ENCODE results near the gene KRT38. TPM values are rescaled to one million over a fixed set of nuclear protein-coding genes. Genes with fewer than 3 reads are reported as not detected.

The KRT38 gene
- total RNA-seq, 1 donor from 2014 or later = not detected

GRCh38 chr17:41437769-41438168 lies 3.0 kb downstream of the KRT38 start:
- H2AFZ ChIP-seq (replicated peaks) = no peak overlapping the region

GRCh38 chr17:41437254-41437653 lies 3.5 kb downstream of the KRT38 start:
- Histone ChIP-seq H3K79me2 (ENCODE audit: low read depth) (no peaks in the 10 kb centered on the region), H3K4me2 (no peak overlapping the region), H3K27ac (no peak overlapping the region), H3K4me3 (no peak overlapping the region), H3K27me3 (no peaks in the 10 kb centered on the region), H3K9ac (no peak overlapping the region), H3K9me3 (ENCODE audit: low read depth) (no peaks in the 10 kb centered on the region), H3K4me1 (no peaks in the 10 kb centered on the region), H3K36me3 (no peaks in the 10 kb centered on the region), H2AFZ (replicated peaks) (no peak overlapping the region), H4K20me1 (ENCODE audit: low read depth) (no peaks in the 10 kb centered on the region), H3F3A (ENCODE audit: low read depth) (no peaks in the 10 kb centered on the region)
- DNase-seq (ENCODE audit: low spot score) = no peak
- Mint-ChIP-seq H3K27me3 (ENCODE audit: insufficient read depth, low read depth) (no peaks in the 10 kb centered on the region), H3K27ac (no peak overlapping the region), H3K36me3 (no peaks in the 10 kb centered on the region), H3K9me3 (no peaks in the 10 kb centered on the region), H3K4me3 (no peak overlapping the region), H3K4me1 (no peaks in the 10 kb centered on the region)
- TF ChIP-seq EZH2 (IDR thresholded peaks at IDR 0.05) (no peak), CTCF (IDR thresholded peaks at IDR 0.05) (no peak), EZH2phosphoT487 (IDR thresholded peaks at IDR 0.05) (no peak)

More at GRCh38 chr17:41437769-41438168, 3.0 kb downstream of the KRT38 start:
- H3K27me3 Mint-ChIP-seq (ENCODE audit: insufficient read depth, low read depth) = no peaks in the 10 kb centered on the region
- Histone ChIP-seq H3K4me2 (no peak overlapping the region), H3K9me3 (ENCODE audit: low read depth) (no peaks in the 10 kb centered on the region), H3K36me3 (no peaks in the 10 kb centered on the region), H3K4me3 (no peak overlapping the region), H3K27ac (no peak overlapping the region), H3K9ac (no peak overlapping the region), H3K4me1 (no peaks in the 10 kb centered on the region), H4K20me1 (ENCODE audit: low read depth) (no peaks in the 10 kb centered on the region), H3F3A (ENCODE audit: low read depth) (no peaks in the 10 kb centered on the region), H3K27me3 (no peaks in the 10 kb centered on the region), H3K79me2 (ENCODE audit: low read depth) (no peaks in the 10 kb centered on the region)
- no peaks in the 10 kb centered on the region for H3K4me1 Mint-ChIP-seq
- no peaks in the 10 kb centered on the region for H3K36me3 Mint-ChIP-seq
- no peaks in the 10 kb centered on the region for H3K9me3 Mint-ChIP-seq
- H3K27ac Mint-ChIP-seq = no peak overlapping the region
- DNase-seq (ENCODE audit: low spot score) = no peak
- no peak for TF ChIP-seq CTCF (IDR thresholded peaks at IDR 0.05)
- no peak for TF ChIP-seq EZH2 (IDR thresholded peaks at IDR 0.05)
- no peak for TF ChIP-seq EZH2phosphoT487 (IDR thresholded peaks at IDR 0.05)
- H3K4me3 Mint-ChIP-seq = no peak overlapping the region

- Mint-ChIP-seq H3K27ac (no peak overlapping the region), H3K9me3 (no peaks in the 10 kb centered on the region), H3K4me3 (no peak overlapping the region), H3K27me3 (ENCODE audit: insufficient read depth, low read depth) (peaks cover 3% of the 10 kb centered on the region), H3K36me3 (no peaks in the 10 kb centered on the region), H3K4me1 (peaks cover 2% of the 10 kb centered on the region)
- Histone ChIP-seq H3K36me3 (no peaks in the 10 kb centered on the region), H3K9me3 (ENCODE audit: low read depth) (no peaks in the 10 kb centered on the region), H3K4me1 (no peaks in the 10 kb centered on the region), H4K20me1 (ENCODE audit: low read depth) (no peaks in the 10 kb centered on the region), H3K4me3 (no peak overlapping the region), H3K4me2 (no peak overlapping the region), H3K79me2 (ENCODE audit: low read depth) (no peaks in the 10 kb centered on the region), H3K27me3 (no peaks in the 10 kb centered on the region), H3K27ac (no peak overlapping the region), H2AFZ (replicated peaks) (no peak overlapping the region), H3K9ac (no peak overlapping the region), H3F3A (ENCODE audit: low read depth) (no peaks in the 10 kb centered on the region)
- TF ChIP-seq CTCF (IDR thresholded peaks at IDR 0.05) = no peak
- DNase-seq (ENCODE audit: low spot score) = no peak
Observed at GRCh38 chr17:41434415-41434814, 6.4 kb downstream of the KRT38 start.

GRCh38 chr17:41434005-41434404 lies 6.8 kb downstream of the KRT38 start:
- Histone ChIP-seq H3K36me3 (no peaks in the 10 kb centered on the region), H3K27ac (no peak overlapping the region), H4K20me1 (ENCODE audit: low read depth) (no peaks in the 10 kb centered on the region), H3K27me3 (no peaks in the 10 kb centered on the region), H3K4me2 (no peak overlapping the region), H3K4me3 (no peak overlapping the region), H3F3A (ENCODE audit: low read depth) (no peaks in the 10 kb centered on the region), H3K9me3 (ENCODE audit: low read depth) (no peaks in the 10 kb centered on the region), H3K4me1 (peaks cover under 1% of the 10 kb centered on the region), H2AFZ (replicated peaks) (no peak overlapping the region), H3K79me2 (ENCODE audit: low read depth) (no peaks in the 10 kb centered on the region), H3K9ac (no peak overlapping the region)
- no peaks in the 10 kb centered on the region for H3K36me3 Mint-ChIP-seq
- TF ChIP-seq CTCF (IDR thresholded peaks at IDR 0.05) = no peak
- TF ChIP-seq EZH2phosphoT487 (IDR thresholded peaks at IDR 0.05) = no peak
- no peak for TF ChIP-seq EZH2 (IDR thresholded peaks at IDR 0.05)
- H3K4me1 Mint-ChIP-seq = peaks cover 3% of the 10 kb centered on the region
- no peak for DNase-seq (ENCODE audit: low spot score)
- peaks cover 3% of the 10 kb centered on the region for H3K27me3 Mint-ChIP-seq (ENCODE audit: insufficient read depth, low read depth)
- H3K4me3 Mint-ChIP-seq = no peak overlapping the region
- H3K27ac Mint-ChIP-seq = no peak overlapping the region
- no peaks in the 10 kb centered on the region for H3K9me3 Mint-ChIP-seq

All from neural progenitor cell (in vitro differentiated cells).